Endodermal cell (in vitro differentiated cells): ENCODE measurements around the gene NDST4. TPM values are rescaled to one million over a fixed set of nuclear protein-coding genes. Genes with fewer than 3 reads are reported as not detected.

Experiments
- DNase-seq: peaks from one replicate; pipeline ENCODE4 v3.0.0-alpha.2; 2017
- H3K27ac ChIP-seq: 2 replicates; pipeline ENCODE4 v1.5.1; 2013; ENCODE audit warnings: mild to moderate bottlenecking, low read depth, low read length, moderate library complexity
- H3K27me3 ChIP-seq: 2 replicates; pipeline ENCODE4 v1.6.1; 2013; ENCODE audit warnings: mild to moderate bottlenecking, low read length, moderate library complexity; ENCODE audit not compliant: insufficient read depth, control insufficient read depth, poor library complexity, severe bottlenecking
- H3K36me3 ChIP-seq: 2 replicates; pipeline ENCODE4 v1.7.0; 2013; ENCODE audit warnings: mild to moderate bottlenecking, low read length, moderate library complexity; ENCODE audit not compliant: control insufficient read depth, insufficient read depth
- H3K4me1 ChIP-seq: one replicate; pipeline ENCODE4 v1.7.0; 2013; ENCODE audit warnings: low read length; ENCODE audit not compliant: control insufficient read depth, insufficient read depth
- H3K4me3 ChIP-seq: 2 replicates; pipeline ENCODE4 v1.5.1; 2013; ENCODE audit warnings: mild to moderate bottlenecking, low read length, moderate library complexity
- H3K9ac ChIP-seq: 2 replicates; pipeline ENCODE4 v1.6.1; 2013; ENCODE audit warnings: mild to moderate bottlenecking, low read length, moderate library complexity; ENCODE audit not compliant: poor library complexity, severe bottlenecking; ENCODE audit errors: extremely low read depth
- H3K9me3 ChIP-seq: 2 replicates; pipeline ENCODE4 v1.6.1; 2013; ENCODE audit warnings: mild to moderate bottlenecking, low read length, moderate library complexity; ENCODE audit not compliant: control insufficient read depth
- H3K27ac Mint-ChIP-seq: 2 replicates; pipeline ENCODE4 v1.8.0; 2020; ENCODE audit warnings: mixed read lengths
- H3K27me3 Mint-ChIP-seq: 2 replicates; pipeline ENCODE4 v1.8.0; 2021; ENCODE audit warnings: mild to moderate bottlenecking, mixed read lengths; ENCODE audit not compliant: insufficient read depth
- H3K36me3 Mint-ChIP-seq: 2 replicates; pipeline ENCODE4 v1.8.0; 2020; ENCODE audit warnings: low read depth, mixed read lengths
- H3K4me1 Mint-ChIP-seq: 2 replicates; pipeline ENCODE4 v1.8.0; 2020; ENCODE audit warnings: mixed read lengths
- H3K4me3 Mint-ChIP-seq: 2 replicates; pipeline ENCODE4 v1.8.0; 2020; ENCODE audit warnings: mild to moderate bottlenecking, moderate library complexity, mixed read lengths
- H3K9me3 Mint-ChIP-seq: 2 replicates; pipeline ENCODE4 v1.8.0; 2020; ENCODE audit warnings: mild to moderate bottlenecking, mixed read lengths
- CTCF ChIP-seq: fragments of 200-600 bp; sonication (generic); conservative IDR thresholded peaks from 2 replicates; pipeline ENCODE4 v1.5.0; 2021; ENCODE audit warnings: antibody characterized with exemption, mild to moderate bottlenecking
- WGBS, 2 experiments: methylation state at CpG; one replicate each; pipeline versions ENCODE4 v1.1.5 to v1.1.7; 2013; ENCODE audit warnings: missing lambda C conversion rate in 2 of 2, mixed read lengths in 1 of 2; ENCODE audit not compliant: insufficient coverage in 1 of 2, insufficient read length in 1 of 2; 5-methylcytosine and 5-hydroxymethylcytosine counted together
- total RNA-seq, 2 donors: library from RNA; stranded (reverse); fragmentation: NEBNext Ultra II Directional in 1 of 2; extraction: Animal tissue kit (Norgen Biotek cat#: 25700) in 1 of 2; gene quantifications; 2 replicates in 1 of 2; 3 replicates in 1 of 2; pipeline ENCODE4 v1.2.1, GENCODE V29; 2021

NDST4 gene
- total RNA-seq, 2 donors from 2014 or later: 0.31 TPM; not detected in 1

- no peak overlapping the region for H3K27ac Mint-ChIP-seq
- peaks cover 4% of the 10 kb centered on the region for H3K9me3 Mint-ChIP-seq
- H3K27me3 Mint-ChIP-seq: no peaks in the 10 kb centered on the region
- H3K36me3 Mint-ChIP-seq: no peaks in the 10 kb centered on the region
- Histone ChIP-seq H3K27me3 (no peaks in the 10 kb centered on the region), H3K9ac (no peak overlapping the region), H3K4me1 (peaks cover 3% of the 10 kb centered on the region), H3K27ac (no peak overlapping the region), H3K9me3 (no peaks in the 10 kb centered on the region), H3K4me3 (no peak overlapping the region), H3K36me3 (no peaks in the 10 kb centered on the region)
- DNase-seq: no peak
- TF ChIP-seq CTCF: no peak
- peaks cover 12% of the 10 kb centered on the region for H3K4me1 Mint-ChIP-seq
- no peak overlapping the region for H3K4me3 Mint-ChIP-seq
- 30 to 43% methylated on average over 1 of the region's 1 CpG for WGBS, 2 experiments
These were observed 222.6 kb downstream of the NDST4 start for GRCh38 chr4:114890773-114891172.

- H3K9me3 ChIP-seq: no peaks in the 10 kb centered on the region
- no peak overlapping the region for H3K27ac Mint-ChIP-seq
- no peaks in the 10 kb centered on the region for H3K27me3 ChIP-seq
- no peaks in the 10 kb centered on the region for H3K36me3 ChIP-seq
- peaks cover 12% of the 10 kb centered on the region for H3K4me1 Mint-ChIP-seq
- H3K27me3 Mint-ChIP-seq: no peaks in the 10 kb centered on the region
- H3K9ac ChIP-seq: no peak overlapping the region
- H3K27ac ChIP-seq: no peak overlapping the region
- no peak overlapping the region for H3K4me3 ChIP-seq
- no peak for TF ChIP-seq CTCF
- no peak for DNase-seq
- H3K9me3 Mint-ChIP-seq: no peaks in the 10 kb centered on the region
- H3K36me3 Mint-ChIP-seq: no peaks in the 10 kb centered on the region
- 71 to 100% methylated on average over 1 to 2 of the region's 2 CpGs for WGBS, 2 experiments
- H3K4me3 Mint-ChIP-seq: no peak overlapping the region
- peaks cover 3% of the 10 kb centered on the region for H3K4me1 ChIP-seq
These were observed 226.7 kb downstream of the NDST4 start for GRCh38 chr4:114886761-114887160.

GRCh38 chr4:114883641-114884040 lies 229.8 kb downstream of the NDST4 start:
- no peaks in the 10 kb centered on the region for H3K9me3 ChIP-seq

More at GRCh38 chr4:114883641-114884040, 229.8 kb downstream of the NDST4 start:
- no peaks in the 10 kb centered on the region for H3K27me3 ChIP-seq
- Mint-ChIP-seq H3K36me3 (no peaks in the 10 kb centered on the region), H3K9me3 (no peaks in the 10 kb centered on the region), H3K4me3 (no peak overlapping the region), H3K27ac (no peak overlapping the region), H3K27me3 (no peaks in the 10 kb centered on the region), H3K4me1 (peaks cover 3% of the 10 kb centered on the region)
- H3K9ac ChIP-seq: no peak overlapping the region
- 94 to 98% methylated on average over 4 to 5 of the region's 5 CpGs for WGBS, 2 experiments
- no peak for DNase-seq
- H3K36me3 ChIP-seq: no peaks in the 10 kb centered on the region
- H3K4me3 ChIP-seq: no peak overlapping the region
- H3K27ac ChIP-seq: no peak overlapping the region
- peaks cover 3% of the 10 kb centered on the region for H3K4me1 ChIP-seq
- TF ChIP-seq CTCF: no peak
